Ovary (tissue), 9 donors: ENCODE results near the gene RBBP8. TPM values are rescaled to one million over a fixed set of nuclear protein-coding genes. Genes with fewer than 3 reads are reported as not detected.

Experiments
- DNase-seq, 5 donors: peaks; one replicate each; pipeline ENCODE4 v3.0.0-alpha.2; 2019 to 2020
- H3K27ac ChIP-seq, 2 donors: fragments of 200-600 bp; one replicate each; pipeline versions ENCODE4 v1.5.1 to v1.8.0; 2019 to 2022
- H3K27me3 ChIP-seq: fragments of 200-600 bp; one replicate; pipeline ENCODE4 v1.8.0; 2022
- H3K36me3 ChIP-seq: fragments of 200-600 bp; sonication (generic); one replicate; pipeline ENCODE4 v1.5.1; 2019
- H3K4me1 ChIP-seq: one replicate; pipeline ENCODE4 v1.8.1; 2013; ENCODE audit warnings: mild to moderate bottlenecking, moderate library complexity; ENCODE audit not compliant: insufficient read depth
- H3K4me3 ChIP-seq: fragments of 200-600 bp; sonication (generic); one replicate; pipeline ENCODE4 v1.5.1; 2017
- H3K9me3 ChIP-seq, 2 donors: fragments of 200-600 bp in 1 of 2; sonication (generic) in 1 of 2; one replicate each; pipeline versions ENCODE4 v1.5.1 to v1.8.1; 2013 to 2019; ENCODE audit warnings: mild to moderate bottlenecking in 1 of 2, moderate library complexity in 1 of 2
- EP300 ChIP-seq: sonication (generic); formaldehyde crosslinking; IDR thresholded peaks from one replicate; pipeline ENCODE4 v1.6.1; 2017; ENCODE audit warnings: antibody characterized with exemption
- POLR2A ChIP-seq: fragments of 450-650 bp; IDR thresholded peaks from one replicate; pipeline ENCODE4 v1.6.1; 2017; ENCODE audit warnings: antibody characterized with exemption, mild to moderate bottlenecking, moderate library complexity
- WGBS, 3 donors: extraction: QIAGEN DNeasy Blood & Tissue Kit in 1 of 3; methylation state at CpG; one replicate each; pipeline versions ENCODE4 v1.1.5 to v1.1.7; 2013 to 2017; 5-methylcytosine and 5-hydroxymethylcytosine counted together
- intact Hi-C, 4 donors: fragments of 100-400 bp; cut with DNase I; formaldehyde crosslinking; loops; one replicate each; pipeline versions ENCODE4 v1.11.0 to v1.15.1; 2022 to 2023
- polyA plus RNA-seq, 2 donors: library from polyadenylated mRNA; stranded (reverse); fragments of 200-250 nt in 1 of 2; fragments of 350-450 nt in 1 of 2; fragmentation: Illumina TruSeq in 1 of 2; extraction: RNeasy Lipid Tissue Mini Kit (QIAGEN cat#74804) in 1 of 2; gene quantifications; one replicate each; pipeline ENCODE4 v1.2.3, GENCODE V29; 2013 to 2014
- total RNA-seq, 7 donors: library from RNA; depleted of rRNA in 2 of 7; stranded (reverse); fragments of >200 nt in 2 of 7; fragmentation: NEBNext Ultra II Directional in 3 of 7; extraction: Animal tissue kit (Norgen Biotek cat#: 25700) in 3 of 7; gene quantifications; one replicate each; pipeline versions ENCODE4 v1.1.0 to v1.2.4, GENCODE V29; 2016 to 2023
- TF ChIP-seq, protein P1 (sequence below), 3 donors: fragments of 450-650 bp in 2 of 3; fragments of 200-600 bp in 1 of 3; IDR thresholded peaks; one replicate each; pipeline versions ENCODE4 v1.5.1 to v1.8.0; 2016 to 2022; ENCODE audit warnings: antibody characterized with exemption in 3 of 3, mild to moderate bottlenecking in 1 of 3
- donor health status: DM: no; HTN: no; CAD: no; lungs with moderate emphysema.
- donor health status: DM: no; HTN: no; CAD: no.
- donor health status: Bipolar disorder and iron deficiency.
- donor health status: DM: yes; HTN: yes; CAD: no.
- donor health status: DM: no; HTN: no; CAD: no.
- donor health status: DM: yes; HTN: yes; CAD: no.

The RBBP8 gene
- total and polyA plus RNA-seq, 9 donors, result 7.3 to 59.4 (median 13.6) TPM

DNA sequence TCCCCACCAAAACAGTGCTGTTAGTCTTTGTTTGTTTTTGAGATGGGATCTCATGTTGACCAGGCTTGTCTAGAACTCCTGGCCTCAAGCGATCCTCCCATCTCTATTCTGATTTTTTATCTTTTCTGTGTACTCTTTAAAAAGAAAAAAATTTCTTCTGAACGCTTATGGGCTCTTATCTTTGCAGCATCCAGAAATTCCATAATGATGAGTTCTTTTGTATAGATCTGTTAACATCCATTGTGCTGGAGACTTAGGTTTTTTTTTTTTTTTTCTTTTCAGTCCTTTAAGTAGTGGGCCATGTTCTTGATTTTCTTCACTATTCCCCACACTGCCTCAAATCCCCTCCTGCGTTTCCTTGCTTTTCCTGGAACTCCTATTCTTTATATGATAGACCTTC, 31.0 kb downstream of the RBBP8 start:
- Histone ChIP-seq H3K36me3 (no peaks in the 10 kb centered on the region), H3K4me1 (no peaks in the 10 kb centered on the region), H3K4me3 (no peak overlapping the region), H3K9me3 (no peaks in the 10 kb centered on the region), H3K27me3 (no peaks in the 10 kb centered on the region), H3K27ac (no peak overlapping the region)
- WGBS, 3 donors, result 83 to 92% (median 87%) methylated on average over 3 of the region's 3 CpGs
- intact Hi-C loops, result no loop called here
- no peak for DNase-seq
- TF ChIP-seq, protein P1, sequence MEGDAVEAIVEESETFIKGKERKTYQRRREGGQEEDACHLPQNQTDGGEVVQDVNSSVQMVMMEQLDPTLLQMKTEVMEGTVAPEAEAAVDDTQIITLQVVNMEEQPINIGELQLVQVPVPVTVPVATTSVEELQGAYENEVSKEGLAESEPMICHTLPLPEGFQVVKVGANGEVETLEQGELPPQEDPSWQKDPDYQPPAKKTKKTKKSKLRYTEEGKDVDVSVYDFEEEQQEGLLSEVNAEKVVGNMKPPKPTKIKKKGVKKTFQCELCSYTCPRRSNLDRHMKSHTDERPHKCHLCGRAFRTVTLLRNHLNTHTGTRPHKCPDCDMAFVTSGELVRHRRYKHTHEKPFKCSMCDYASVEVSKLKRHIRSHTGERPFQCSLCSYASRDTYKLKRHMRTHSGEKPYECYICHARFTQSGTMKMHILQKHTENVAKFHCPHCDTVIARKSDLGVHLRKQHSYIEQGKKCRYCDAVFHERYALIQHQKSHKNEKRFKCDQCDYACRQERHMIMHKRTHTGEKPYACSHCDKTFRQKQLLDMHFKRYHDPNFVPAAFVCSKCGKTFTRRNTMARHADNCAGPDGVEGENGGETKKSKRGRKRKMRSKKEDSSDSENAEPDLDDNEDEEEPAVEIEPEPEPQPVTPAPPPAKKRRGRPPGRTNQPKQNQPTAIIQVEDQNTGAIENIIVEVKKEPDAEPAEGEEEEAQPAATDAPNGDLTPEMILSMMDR (IDR thresholded peaks at IDR 0.05), result no peak
- TF ChIP-seq POLR2A (no peak), EP300 (no peak)

DNA sequence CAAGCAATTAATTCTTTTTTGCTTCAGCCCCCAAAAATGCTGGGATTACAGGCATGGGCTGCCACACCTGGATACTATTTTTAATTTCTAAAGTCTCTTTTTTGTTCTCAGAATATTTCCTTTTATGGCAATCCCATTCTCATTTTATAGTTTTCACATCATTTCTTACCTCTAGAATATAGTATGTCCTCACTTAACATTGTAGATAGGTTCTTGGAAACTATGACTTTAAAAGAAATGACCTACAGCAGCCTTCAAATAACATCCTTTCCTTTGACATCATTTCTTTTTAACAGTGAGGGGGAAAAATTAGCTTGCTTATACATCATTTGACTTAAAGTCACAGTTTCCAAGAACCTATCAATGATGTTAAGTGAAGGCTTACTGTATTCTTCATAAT, 31.6 kb downstream of the RBBP8 start:
- no peak for DNase-seq
- Histone ChIP-seq H3K27ac (no peak overlapping the region), H3K9me3 (no peaks in the 10 kb centered on the region), H3K27me3 (no peaks in the 10 kb centered on the region), H3K4me3 (no peak overlapping the region), H3K36me3 (no peaks in the 10 kb centered on the region), H3K4me1 (no peaks in the 10 kb centered on the region)
- intact Hi-C loops, result no loop called here
- TF ChIP-seq, protein P1 (IDR thresholded peaks at IDR 0.05), result no peak
- TF ChIP-seq EP300, result no peak

DNA sequence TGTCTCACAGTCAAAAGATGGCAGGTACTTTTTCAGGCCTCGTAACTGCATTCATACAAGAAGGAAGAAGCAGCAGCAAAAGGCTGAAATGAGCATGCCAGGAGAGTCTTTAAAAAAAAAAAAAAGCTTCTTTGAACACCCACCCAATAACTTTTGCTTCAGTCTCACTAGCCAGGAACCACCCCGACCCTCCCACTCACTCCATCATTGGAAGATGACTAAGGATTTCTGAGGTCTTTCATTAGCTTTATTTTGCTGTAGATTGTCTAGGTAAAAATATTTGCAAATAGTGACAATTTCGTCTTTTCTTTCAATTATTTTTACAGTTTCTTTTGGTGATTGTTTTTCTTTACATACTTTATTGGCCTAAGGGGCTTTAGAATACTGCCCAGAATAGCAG, 37.9 kb downstream of the RBBP8 start:
- H3K4me3 ChIP-seq, result no peak overlapping the region
- no peaks in the 10 kb centered on the region for H3K9me3 ChIP-seq
- DNase-seq, result no peak
- no peaks in the 10 kb centered on the region for H3K4me1 ChIP-seq
- H3K27me3 ChIP-seq, result no peaks in the 10 kb centered on the region
- no peaks in the 10 kb centered on the region for H3K36me3 ChIP-seq
- no peak overlapping the region for H3K27ac ChIP-seq
- intact Hi-C loops, result no loop called here
- 70 to 86% (median 81%) methylated on average over 3 of the region's 3 CpGs for WGBS, 3 donors
- TF ChIP-seq, protein P1 (IDR thresholded peaks at IDR 0.05), result no peak
- no peak for TF ChIP-seq EP300
- TF ChIP-seq POLR2A, result no peak

DNA sequence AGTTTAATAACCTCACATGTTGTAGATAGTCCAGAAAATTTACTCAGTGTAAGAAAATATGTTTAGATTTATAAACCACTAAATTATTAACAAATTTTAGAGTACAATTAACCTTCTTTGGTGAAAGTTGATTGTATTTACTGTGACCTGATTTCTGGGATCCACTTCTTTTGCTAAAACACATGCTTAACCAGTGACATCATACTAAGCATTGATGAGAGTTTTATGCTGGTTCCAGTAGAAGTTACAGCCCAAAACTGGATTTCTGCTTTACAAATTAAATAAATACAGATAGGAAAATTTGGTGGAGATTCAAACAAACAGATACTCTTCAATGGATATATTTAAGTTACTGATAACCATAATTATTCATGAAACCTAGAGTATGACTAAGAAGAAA, 40.9 kb downstream of the RBBP8 start:
- intact Hi-C loops, result no loop called here
- no peak overlapping the region for H3K27ac ChIP-seq
- H3K36me3 ChIP-seq, result no peaks in the 10 kb centered on the region
- H3K4me3 ChIP-seq, result no peak overlapping the region
- TF ChIP-seq, protein P1 (IDR thresholded peaks at IDR 0.05), result no peak
- TF ChIP-seq EP300 (no peak), POLR2A (no peak)
- H3K9me3 ChIP-seq, result no peaks in the 10 kb centered on the region
- no peaks in the 10 kb centered on the region for H3K4me1 ChIP-seq
- DNase-seq, result no peak
- H3K27me3 ChIP-seq, result no peaks in the 10 kb centered on the region

DNA sequence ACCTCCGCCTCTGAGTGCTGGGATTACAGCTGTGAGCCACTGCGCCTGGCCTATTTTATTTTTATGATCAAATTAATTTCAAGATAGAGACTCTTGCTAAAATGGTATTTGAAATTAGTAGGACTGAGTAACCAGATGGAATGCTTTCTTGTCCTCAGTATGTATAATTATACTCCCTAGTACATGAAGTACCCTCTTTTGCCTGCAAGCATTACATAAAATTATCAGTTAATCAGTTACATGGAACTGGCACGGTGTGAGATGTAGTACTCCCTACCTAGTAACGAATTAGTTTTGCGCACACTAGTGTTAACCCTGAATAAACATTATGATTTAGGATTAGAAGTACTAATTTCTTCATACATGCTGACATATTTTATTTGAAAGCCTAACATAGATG, 41.6 kb downstream of the RBBP8 start:
- no peak overlapping the region for H3K4me3 ChIP-seq
- no peaks in the 10 kb centered on the region for H3K4me1 ChIP-seq
- no peaks in the 10 kb centered on the region for H3K9me3 ChIP-seq
- 81 to 90% (median 89%) methylated on average over 5 of the region's 5 CpGs for WGBS, 3 donors
- no peaks in the 10 kb centered on the region for H3K36me3 ChIP-seq
- H3K27me3 ChIP-seq, result no peaks in the 10 kb centered on the region
- TF ChIP-seq, protein P1 (IDR thresholded peaks at IDR 0.05), result no peak
- no peak for TF ChIP-seq EP300
- TF ChIP-seq POLR2A, result no peak
- no peak overlapping the region for H3K27ac ChIP-seq
- intact Hi-C loops, result no loop called here
- no peak for DNase-seq
